HL-60 (cell line): Measurements from ENCODE around the gene STPG2.

ENCODE experiments used
- DNase-seq, 2 experiments: peaks; one replicate each; pipeline ENCODE4 v3.0.0-alpha.2; 2010 to 2020; ENCODE audit warnings: low read depth in 1 of 2, low spot score in 1 of 2
- H3K27ac ChIP-seq: fragments of 250-450 bp; sonication (Bioruptor Pico); replicated peaks from 2 replicates; pipeline ENCODE4 v1.5.1; 2020; ENCODE audit warnings: mild to moderate bottlenecking, moderate library complexity
- H3K27me3 ChIP-seq: fragments of 250-450 bp; sonication (Bioruptor Pico); 2 replicates; pipeline ENCODE4 v1.5.1; 2021; ENCODE audit warnings: mild to moderate bottlenecking, moderate library complexity; ENCODE audit not compliant: insufficient read depth, poor library complexity, severe bottlenecking
- H3K4me3 ChIP-seq: replicated peaks from 2 replicates; pipeline ENCODE4 v1.5.1; 2011; ENCODE audit warnings: mild to moderate bottlenecking, control low read depth, low read length; ENCODE audit not compliant: insufficient read depth
- CTCF ChIP-seq: IDR thresholded peaks from one replicate; pipeline ENCODE4 v1.5.1; 2011; ENCODE audit warnings: low read length, control low read depth, inconsistent platforms; ENCODE audit not compliant: insufficient read depth
- GABPA ChIP-seq: IDR thresholded peaks from 2 replicates; pipeline ENCODE4 v1.6.1; 2012; ENCODE audit warnings: low read depth
- POLR2AphosphoS5 ChIP-seq: IDR thresholded peaks from 2 replicates; pipeline ENCODE4 v1.6.1; 2012; ENCODE audit warnings: low read depth
- REST ChIP-seq: IDR thresholded peaks from 2 replicates; pipeline ENCODE4 v1.6.1; 2012; ENCODE audit warnings: low read depth; ENCODE audit not compliant: insufficient replicate concordance
- SPI1 ChIP-seq: IDR thresholded peaks from 2 replicates; pipeline ENCODE4 v1.6.1; 2012; ENCODE audit warnings: low read depth, mild to moderate bottlenecking, borderline replicate concordance

The STPG2 gene

GRCh38 chr4:98179951-98180350 lies 36.7 kb upstream of the STPG2 start:
- no peaks in the 10 kb centered on the region for H3K27me3 ChIP-seq
- H3K27ac ChIP-seq = no peak overlapping the region
- no peak overlapping the region for H3K4me3 ChIP-seq
- no peak for TF ChIP-seq CTCF
- no peak for TF ChIP-seq REST
- no peak for TF ChIP-seq SPI1
- TF ChIP-seq POLR2AphosphoS5 = no peak
- TF ChIP-seq GABPA = no peak
- DNase-seq = no peak

- no peaks in the 10 kb centered on the region for H3K27me3 ChIP-seq
- no peak overlapping the region for H3K4me3 ChIP-seq
- H3K27ac ChIP-seq = no peak overlapping the region
- TF ChIP-seq POLR2AphosphoS5 (no peak), GABPA (no peak), REST (no peak), CTCF (no peak), SPI1 (no peak)
- DNase-seq = no peak
Observed at GRCh38 chr4:98176531-98176930, 33.3 kb upstream of the STPG2 start.

- Histone ChIP-seq H3K27ac (no peak overlapping the region), H3K4me3 (no peak overlapping the region), H3K27me3 (no peaks in the 10 kb centered on the region)
- no peak for DNase-seq
- TF ChIP-seq SPI1 = no peak
- TF ChIP-seq REST = no peak
- no peak for TF ChIP-seq POLR2AphosphoS5
- no peak for TF ChIP-seq CTCF
- no peak for TF ChIP-seq GABPA
Observed at GRCh38 chr4:98170035-98170434, 26.8 kb upstream of the STPG2 start.
